SK-N-MC (cell line): ENCODE measurements around the gene ERFL.

Experiments
- EZH2 ChIP-seq: fragments of 200-600 bp; sonication (generic); IDR thresholded peaks from one replicate; pipeline ENCODE4 v1.6.1; 2017; ENCODE audit warnings: antibody characterized with exemption
- POLR2AphosphoS5 ChIP-seq: IDR thresholded peaks from 2 replicates; pipeline ENCODE4 v1.6.1; 2012; ENCODE audit warnings: mild to moderate bottlenecking, low read depth, low read length, borderline replicate concordance

- TF ChIP-seq POLR2AphosphoS5 (no peak), EZH2 (no peak)
Measured at GRCh38 chr19:41947091-41947490, 18.8 kb upstream of the ERFL start.
